GM19043 (cell line): ENCODE results near the gene ANTXRL.
"Not testable (repeated sequence)": the region's sequence is repeated elsewhere in the genome, so short reads cannot be mapped to it uniquely, and the experiment has no call there.

Source experiments
- ATAC-seq: cut with Tn5 transposase; IDR thresholded peaks from one replicate; pipeline ENCODE4 v1.9.1; 2021; ENCODE audit warnings: low read depth; ENCODE audit not compliant: unreplicated experiment

Gene ANTXRL

DNA sequence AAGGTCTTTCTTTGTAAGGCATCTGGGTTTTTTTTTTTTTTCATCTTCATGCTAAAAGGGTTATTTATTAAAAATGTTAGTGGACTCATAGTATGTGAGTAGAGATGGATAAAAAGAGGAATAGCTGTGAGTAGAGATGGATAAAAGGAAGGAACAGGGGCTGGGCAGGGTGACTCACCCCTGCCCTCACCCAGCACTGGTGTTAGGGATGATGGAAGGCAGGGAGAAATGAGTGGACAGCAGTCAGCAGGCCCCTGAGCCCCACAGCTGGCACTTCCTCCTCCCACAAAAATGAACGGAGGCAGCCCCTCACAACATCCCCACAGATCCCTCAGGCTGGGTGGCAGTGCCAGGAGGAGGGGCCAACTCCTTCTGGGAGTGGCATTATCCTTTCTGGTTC is 39.3 kb downstream of the ANTXRL start:
- ATAC-seq, result no peak

DNA sequence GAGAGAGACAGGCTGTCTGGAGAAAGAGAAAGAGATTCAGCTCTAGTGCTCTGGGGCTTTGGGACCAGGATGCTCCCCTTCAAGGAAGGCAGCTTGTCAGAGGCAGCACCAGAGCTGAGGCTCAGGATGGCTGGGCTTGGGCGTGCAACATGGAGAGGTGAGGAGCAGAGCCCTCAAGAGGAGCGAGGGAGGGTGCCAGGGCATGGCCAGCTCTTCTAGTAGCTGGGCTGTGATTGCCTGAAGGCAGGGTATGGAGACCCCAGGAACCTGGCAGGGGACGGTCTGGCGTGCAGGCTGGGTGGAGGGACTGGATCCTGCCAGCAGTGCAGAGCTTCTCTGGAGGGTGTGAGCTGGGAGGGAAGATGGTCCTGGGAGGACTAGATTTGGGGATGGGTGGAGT is 40.2 kb downstream of the ANTXRL start:
- ATAC-seq, result no peak

DNA sequence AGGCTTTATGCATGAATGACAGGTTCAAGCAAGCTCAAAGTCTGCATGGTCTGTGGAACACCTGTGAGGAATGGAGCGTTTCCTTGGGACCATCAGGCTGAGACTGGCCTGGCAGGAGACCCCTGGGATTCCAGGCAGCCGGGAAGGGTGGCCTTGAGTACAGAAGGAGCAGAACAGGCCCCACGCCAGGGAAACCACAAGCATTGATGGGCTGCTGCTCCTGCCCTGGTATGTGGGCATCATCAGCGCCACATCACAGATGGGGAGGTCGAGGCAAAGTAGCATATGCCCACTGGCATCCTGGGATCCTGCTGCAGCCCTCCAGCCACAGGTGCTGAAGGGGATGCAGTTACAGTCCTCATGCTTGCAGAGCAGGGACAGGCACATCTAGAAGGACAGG is 40.9 kb downstream of the ANTXRL start:
- ATAC-seq, result no peak

DNA sequence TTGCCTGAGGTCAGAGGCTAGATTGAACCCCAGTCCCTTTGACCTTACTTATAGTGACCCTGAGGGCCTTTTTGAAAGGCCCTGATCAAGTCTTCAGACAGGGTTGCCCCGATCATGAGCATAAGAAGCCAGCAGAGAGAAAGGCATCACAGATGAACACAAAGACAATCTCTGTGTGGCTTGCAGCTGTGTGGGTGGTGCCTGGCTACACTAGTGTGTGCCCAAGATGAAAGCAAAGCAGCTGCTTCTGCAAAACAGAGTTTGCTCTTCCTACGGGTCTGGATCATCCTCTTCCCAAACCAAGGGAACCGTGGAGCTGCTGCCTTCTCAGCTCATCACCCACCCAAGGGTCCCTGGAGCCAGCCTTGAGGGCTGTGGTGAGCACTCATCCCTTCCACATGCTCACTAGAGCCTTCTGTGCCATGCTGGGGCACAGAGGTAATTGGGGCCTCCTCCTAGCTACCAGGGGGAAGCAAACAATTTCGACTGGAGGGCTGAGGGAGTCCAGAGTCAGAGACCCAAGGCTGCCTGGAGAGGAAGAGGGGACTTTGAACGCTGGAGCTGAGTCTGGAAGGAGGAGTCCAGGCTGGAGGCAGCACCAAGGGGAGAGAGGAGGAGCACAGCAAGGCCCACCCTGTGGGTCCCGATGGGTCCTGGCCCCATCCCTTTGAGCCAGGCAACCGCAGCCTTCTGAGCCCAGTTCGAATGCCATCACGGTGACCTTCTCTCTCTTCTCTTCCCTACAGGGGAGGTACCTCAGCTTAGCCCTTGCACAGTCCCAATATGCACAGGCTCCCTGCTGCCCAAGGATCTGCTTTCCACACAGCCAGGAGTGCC is 42.3 kb downstream of the ANTXRL start:
- no peak for ATAC-seq

DNA sequence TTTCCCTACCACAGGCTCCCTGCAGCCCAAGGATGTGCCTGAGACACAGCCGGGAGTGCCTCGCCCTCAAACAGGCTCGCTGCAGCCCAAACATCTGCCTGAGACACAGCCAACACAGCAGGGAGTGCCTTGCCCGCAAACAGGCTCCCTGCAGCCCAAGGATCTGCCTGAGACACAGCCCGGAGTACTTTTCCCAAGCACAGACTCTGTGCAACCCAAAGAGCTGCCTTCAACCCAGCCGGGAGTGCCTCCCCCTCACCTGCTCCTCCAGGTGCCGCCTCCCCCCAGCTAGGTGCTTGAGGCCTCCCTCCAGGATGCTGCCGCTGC is 42.9 kb downstream of the ANTXRL start:
- ATAC-seq, result no peak

DNA sequence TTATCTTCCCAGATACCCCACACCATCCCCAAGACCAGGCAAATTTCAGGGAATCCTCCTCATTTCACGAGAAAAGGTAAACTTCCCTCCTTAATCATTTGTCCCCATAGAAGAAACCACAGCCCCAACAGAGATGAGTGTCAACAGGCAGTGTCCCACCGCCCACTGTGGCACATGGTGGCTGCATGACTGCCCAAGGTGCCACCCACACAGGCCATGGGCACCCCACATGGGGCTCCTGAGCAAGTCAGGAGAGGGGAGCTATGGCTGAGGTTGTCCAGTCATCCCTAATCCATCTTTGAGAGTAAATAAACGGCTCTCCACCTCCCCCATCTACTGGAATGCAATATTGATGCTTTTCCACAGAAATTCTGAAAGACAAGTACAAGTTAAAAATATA is 44.1 kb downstream of the ANTXRL start:
- no peak for ATAC-seq

DNA sequence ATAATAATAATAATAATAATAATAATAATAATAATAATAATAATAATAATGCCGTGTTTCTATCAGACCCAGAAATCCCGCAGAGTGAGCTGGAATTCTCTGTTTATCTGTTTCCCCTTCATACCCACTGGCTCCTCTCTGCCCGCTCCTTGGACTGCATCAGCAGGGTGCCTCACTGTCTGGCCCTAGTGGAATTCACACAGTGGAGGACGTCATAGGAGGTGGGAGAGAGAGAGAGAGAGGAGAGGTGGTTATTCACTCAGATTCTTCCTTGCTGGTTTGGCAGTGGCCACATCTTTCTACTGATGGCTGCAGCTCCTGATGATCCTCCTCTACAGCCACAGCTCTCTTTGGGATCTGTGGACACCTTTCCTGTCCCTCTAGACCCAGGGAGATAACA is 78.7 kb downstream of the ANTXRL start:
- not testable (repeated sequence) for ATAC-seq

DNA sequence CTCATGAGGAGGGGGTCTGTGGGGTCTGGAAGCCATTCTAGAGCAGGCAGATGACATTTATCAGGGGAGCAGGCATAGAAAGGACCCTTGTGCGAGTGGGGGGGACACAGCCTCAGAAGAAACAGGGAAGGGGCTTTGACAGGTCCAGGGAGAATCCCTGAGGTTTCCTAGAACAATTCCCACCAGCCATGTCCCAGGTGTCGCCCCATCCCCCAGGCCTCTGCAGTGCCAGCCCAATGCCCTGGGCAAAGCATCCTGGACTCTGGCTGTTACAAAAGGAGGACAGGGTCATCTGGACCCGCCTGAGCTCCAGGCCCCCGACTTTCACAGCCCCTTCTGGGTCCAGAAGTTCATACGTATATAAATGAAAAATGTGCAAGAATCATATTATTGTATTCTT is 80.4 kb downstream of the ANTXRL start:
- ATAC-seq, result not testable (repeated sequence)

DNA sequence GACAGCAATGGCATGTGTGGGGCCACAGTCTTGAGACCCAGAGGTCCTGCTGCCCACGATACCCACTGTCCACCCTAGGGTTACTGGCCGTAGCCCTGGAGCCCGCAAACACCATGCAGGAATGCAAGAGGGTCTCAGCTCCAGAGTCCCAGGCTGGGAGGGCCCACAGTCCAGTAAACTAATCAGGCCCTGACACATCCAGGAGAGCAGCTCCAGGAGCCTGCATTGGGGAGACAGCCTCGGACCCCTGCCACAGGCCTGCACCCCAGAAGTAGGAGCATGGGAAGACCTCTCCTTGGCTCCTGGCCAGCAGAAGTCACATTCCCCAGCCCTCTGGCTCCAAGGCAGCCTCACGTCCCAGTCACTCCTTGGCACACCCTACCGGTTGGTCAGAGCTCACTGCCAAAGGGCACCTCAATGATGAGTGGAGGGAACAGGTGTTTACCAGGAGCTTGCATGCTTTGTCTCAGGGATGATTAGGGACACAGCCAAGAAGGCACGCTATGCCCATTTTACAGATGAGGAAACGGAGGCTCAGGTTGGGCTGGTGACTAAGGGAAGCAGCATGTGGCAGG is 81.0 kb downstream of the ANTXRL start:
- ATAC-seq, result not testable (repeated sequence)

DNA sequence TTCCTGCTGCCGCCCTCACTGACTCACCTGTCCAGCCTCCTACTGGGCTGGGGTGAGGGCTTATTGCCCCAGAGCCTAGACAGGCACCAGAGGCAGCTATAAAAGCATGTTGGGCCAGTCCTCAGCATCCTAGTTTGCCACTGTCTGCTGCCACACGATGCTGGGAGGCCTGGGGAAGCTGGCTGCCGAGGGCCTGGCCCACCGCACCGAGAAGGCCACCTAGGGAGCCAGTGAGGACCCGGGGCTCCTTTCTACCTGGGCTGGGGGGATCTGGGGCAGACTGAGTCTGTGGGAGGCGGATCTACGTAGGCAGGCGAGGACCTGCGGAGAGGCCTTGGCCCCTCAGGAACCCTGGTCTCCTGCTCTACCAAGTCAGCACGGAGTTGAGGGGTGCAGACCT is 82.2 kb downstream of the ANTXRL start:
- ATAC-seq, result not testable (repeated sequence)

DNA sequence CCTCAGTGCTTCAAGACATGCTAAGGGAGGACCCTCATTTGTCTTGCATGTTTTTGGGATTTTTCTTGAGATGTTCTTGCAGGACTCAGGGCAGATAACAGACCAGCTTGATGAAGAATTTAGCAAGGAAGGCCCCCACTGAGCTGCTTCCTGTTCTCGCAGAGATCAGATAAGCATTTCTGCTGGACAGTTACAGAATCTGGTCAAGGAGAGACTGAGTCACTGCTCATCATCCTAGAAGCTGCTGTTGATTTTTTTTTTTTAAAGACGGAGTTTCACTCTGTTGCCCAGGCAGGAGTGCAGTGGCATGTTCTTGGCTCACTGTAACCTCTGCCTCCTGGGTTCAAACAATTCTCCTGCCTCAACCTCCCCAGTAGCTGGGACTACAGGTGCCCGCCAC is 87.6 kb downstream of the ANTXRL start:
- not testable (repeated sequence) for ATAC-seq

DNA sequence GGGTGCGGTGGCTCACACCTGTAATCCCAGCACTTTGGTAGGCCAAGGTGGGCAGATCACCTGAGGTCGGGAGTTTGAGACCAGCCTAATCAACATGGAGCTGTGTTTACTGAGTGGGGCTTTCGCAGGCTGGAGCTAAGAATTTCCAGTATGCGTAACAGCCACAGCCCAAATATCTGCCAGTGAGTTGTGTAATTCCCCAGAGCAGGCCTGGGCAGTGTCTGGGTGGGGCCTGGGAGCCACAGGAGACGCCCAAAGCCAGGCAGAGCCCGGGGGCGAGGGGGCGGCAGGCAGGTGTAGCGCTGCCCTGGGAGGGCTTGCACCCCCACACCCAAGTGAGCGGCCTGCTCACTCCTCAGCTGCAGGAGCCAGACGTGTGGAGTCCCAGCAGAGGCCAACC is 88.6 kb downstream of the ANTXRL start, which contains the start of gene ANXA8L1:
TSS of gene ANXA8L1 (plus strand) at position 371 of the 400 bp plus-strand sequence. CDS start 76 bp downstream, outside the sequence.
- ATAC-seq, result not testable (repeated sequence)

DNA sequence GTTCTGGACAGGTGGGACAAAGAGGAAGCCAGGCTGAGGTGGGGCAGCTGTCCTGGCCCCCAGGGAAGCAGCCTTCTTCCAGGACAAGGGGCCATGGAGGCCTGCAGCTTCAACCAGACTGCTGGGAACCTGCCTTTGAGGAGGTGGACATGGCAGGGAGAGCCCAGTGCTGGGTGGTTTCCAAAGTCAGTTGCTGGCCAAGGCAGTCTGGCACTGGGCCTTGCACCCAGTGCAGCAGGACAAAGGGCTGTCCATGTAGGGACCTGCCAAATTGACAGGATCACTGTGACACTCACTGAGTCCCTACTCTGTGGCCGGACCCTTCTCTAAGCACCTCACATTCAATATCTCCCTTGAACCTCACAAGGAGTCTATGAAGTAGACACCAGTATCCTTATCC is 90.2 kb downstream of the ANTXRL start:
- not testable (repeated sequence) for ATAC-seq

DNA sequence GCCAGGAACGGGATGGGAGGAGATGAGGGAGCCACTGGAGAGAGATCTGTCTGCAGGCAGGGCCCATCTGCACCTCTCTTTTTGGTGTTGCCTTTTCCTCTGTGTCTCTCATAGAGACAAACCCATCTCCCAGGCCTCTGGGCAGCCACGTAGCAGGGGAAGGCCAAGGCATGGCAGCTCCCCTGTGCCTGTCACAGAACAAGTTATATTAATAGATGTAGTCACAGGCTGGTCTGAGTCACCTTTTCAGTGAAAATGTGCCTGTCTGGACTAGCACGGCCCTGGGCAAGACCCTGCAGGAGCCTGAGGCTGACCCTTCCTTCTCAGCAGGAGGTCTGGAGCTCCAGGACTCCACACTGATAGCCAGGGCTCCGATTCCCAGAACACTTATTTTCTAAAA is 90.9 kb downstream of the ANTXRL start:
- ATAC-seq, result not testable (repeated sequence)

DNA sequence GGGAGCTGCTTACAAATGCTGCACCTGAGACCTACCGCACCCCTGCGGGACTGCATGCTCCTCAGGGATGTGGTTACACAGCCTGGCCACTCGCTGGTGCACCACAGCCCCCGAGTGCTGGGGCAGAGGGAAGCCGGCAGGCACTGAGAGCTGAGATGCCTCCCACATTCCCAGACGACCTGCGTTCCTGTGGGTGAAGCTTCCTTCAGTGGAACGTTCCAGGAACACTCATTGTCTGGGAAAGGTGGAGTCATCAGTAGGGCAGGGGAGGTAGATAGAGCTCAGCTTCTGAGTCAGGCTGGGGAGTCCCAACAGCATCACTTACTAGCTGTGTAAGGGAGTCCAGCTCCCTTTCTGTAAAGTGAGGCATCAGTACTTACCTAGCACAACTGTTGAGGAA is 91.3 kb downstream of the ANTXRL start:
- not testable (repeated sequence) for ATAC-seq

DNA sequence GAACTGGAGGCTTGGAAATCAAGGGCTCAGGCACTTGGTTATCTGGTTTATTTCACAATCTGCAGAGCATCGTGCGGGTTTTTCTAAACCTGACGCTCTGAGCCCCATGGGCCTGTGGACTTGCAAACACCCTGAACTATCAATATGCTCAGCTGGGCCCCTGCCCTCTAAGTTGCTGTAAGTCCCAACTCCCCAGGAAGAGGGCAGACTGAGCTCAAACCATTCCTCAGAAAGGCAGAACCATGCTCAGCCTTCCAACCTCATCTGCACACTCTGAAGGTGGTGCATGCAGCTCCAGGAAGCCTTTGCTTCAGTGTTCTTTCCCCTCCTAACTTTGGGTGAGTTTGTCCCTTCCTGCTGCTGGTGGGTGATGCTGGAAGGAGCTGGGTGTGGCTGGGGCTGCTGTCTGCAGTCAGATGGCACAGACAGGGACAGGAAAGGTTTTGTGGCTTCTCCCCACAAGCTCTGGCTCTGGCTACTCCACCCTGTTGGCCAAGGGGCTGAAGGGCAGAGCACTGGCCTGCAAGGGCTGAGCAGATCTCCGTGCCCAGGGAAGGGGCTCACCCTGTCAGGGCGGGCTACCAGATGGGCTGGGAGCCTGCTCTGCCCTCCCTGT is 92.5 kb downstream of the ANTXRL start:
- ATAC-seq, result not testable (repeated sequence)
